ENCODE measurements around the gene ZNF276. TPM values are rescaled to one million over a fixed set of nuclear protein-coding genes. Genes with fewer than 3 reads are reported as not detected.

ZNF276 gene
- total RNA-seq, 1 experiment from 2014 or later = 32.7 TPM

DNA sequence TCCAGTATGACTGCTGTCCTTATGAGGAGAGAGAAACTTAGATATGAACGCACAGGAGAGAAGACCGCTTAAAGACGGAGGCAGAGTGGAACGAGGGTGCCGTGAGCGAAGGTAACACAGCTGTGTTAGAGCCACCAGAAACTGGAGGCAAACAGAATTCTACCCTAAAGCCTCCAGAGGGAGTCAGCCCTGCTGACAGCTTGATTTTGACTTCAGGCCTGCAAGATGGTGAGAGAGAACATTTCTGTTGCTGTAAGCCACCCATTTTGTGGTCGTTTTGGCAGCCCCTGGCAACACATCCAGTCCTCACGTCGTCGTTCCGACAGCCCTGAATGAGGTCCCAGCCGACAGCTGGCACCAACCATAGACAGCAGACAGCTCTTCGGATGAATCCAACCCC lies 17.1 kb upstream of the ZNF276 start:
- intact Hi-C loops (cut with micrococcal nuclease) = loop anchor here (5.0 kb wide), 1 partner anchor 218 kb away; the partner anchor contains the start of gene TUBB3
- H3K4me1 Mint-ChIP-seq (ENCODE audit: insufficient read depth, unreplicated experiment) = no peaks in the 10 kb centered on the region
- TF ChIP-seq CTCF (IDR thresholded peaks at IDR 0.05; ENCODE audit: unreplicated experiment) = no peak
- peaks cover 6% of the 10 kb centered on the region for H3K36me3 Mint-ChIP-seq (ENCODE audit: insufficient read depth, unreplicated experiment)
- ChIA-PET CTCF (interaction anchor here (0.8 to 1.9 kb wide), 2 partner anchors 88 to 89 kb away, joined by 3 to 7 read pairs; no protein-coding TSS in a partner anchor), POLR2A (interaction anchor here (2.4 to 6.1 kb wide), 2 partner anchors 15 to 19 kb away, joined by 10 to 40 read pairs; partner anchors contain the start of gene VPS9D1)
- H3K27me3 Mint-ChIP-seq (ENCODE audit: insufficient read depth, unreplicated experiment) = no peaks in the 10 kb centered on the region
- DNase-seq (ENCODE audit: unreplicated experiment) = no peak
- H3K9me3 Mint-ChIP-seq (ENCODE audit: unreplicated experiment) = no peaks in the 10 kb centered on the region
- BruUV-seq (replicated peaks) = no TSS peak
- no peak overlapping the region for H3K27ac Mint-ChIP-seq (ENCODE audit: low read depth, unreplicated experiment)
- no peak overlapping the region for H3K4me3 Mint-ChIP-seq (ENCODE audit: unreplicated experiment)

GRCh38 chr16:89705006-89705405 lies 16.3 kb upstream of the ZNF276 start:
- Mint-ChIP-seq H3K27ac (ENCODE audit: low read depth, unreplicated experiment) (no peak overlapping the region), H3K4me3 (ENCODE audit: unreplicated experiment) (no peak overlapping the region), H3K4me1 (ENCODE audit: insufficient read depth, unreplicated experiment) (no peaks in the 10 kb centered on the region), H3K36me3 (ENCODE audit: insufficient read depth, unreplicated experiment) (peaks cover 3% of the 10 kb centered on the region), H3K9me3 (ENCODE audit: unreplicated experiment) (no peaks in the 10 kb centered on the region), H3K27me3 (ENCODE audit: insufficient read depth, unreplicated experiment) (no peaks in the 10 kb centered on the region)
- DNase-seq (ENCODE audit: unreplicated experiment) = no peak
- no TSS peak for BruUV-seq (replicated peaks)
- no peak for TF ChIP-seq CTCF (IDR thresholded peaks at IDR 0.05; ENCODE audit: unreplicated experiment)
- CTCF ChIA-PET = interaction anchor here (0.5 to 1.4 kb wide), 5 partner anchors 27 to 156 kb away, joined by 3 to 5 read pairs (median 4); no protein-coding TSS in a partner anchor
- POLR2A ChIA-PET = interaction anchor here (0.9 to 6.1 kb wide), 3 partner anchors 14 to 38 kb away, joined by 3 to 40 read pairs (median 6); partner anchors contain the start of gene VPS9D1
- intact Hi-C loops (cut with micrococcal nuclease) = no loop called here

- no peak overlapping the region for H3K4me3 Mint-ChIP-seq (ENCODE audit: unreplicated experiment)
- ChIA-PET POLR2A (interaction anchor here (0.6 to 6.1 kb wide), 4 partner anchors 8 to 19 kb away, joined by 3 to 40 read pairs (median 4); partner anchors contain the start of gene VPS9D1), CTCF (interaction anchor here (0.8 to 1.5 kb wide), 11 partner anchors 8 to 217 kb away, joined by 3 to 10 read pairs (median 4); partner anchors contain the start of gene TUBB3)
- DNase-seq (ENCODE audit: unreplicated experiment) = no peak
- no peaks in the 10 kb centered on the region for H3K9me3 Mint-ChIP-seq (ENCODE audit: unreplicated experiment)
- no peak for TF ChIP-seq CTCF (IDR thresholded peaks at IDR 0.05; ENCODE audit: unreplicated experiment)
- BruUV-seq (replicated peaks) = no TSS peak
- H3K36me3 Mint-ChIP-seq (ENCODE audit: insufficient read depth, unreplicated experiment) = no peaks in the 10 kb centered on the region
- no peaks in the 10 kb centered on the region for H3K27me3 Mint-ChIP-seq (ENCODE audit: insufficient read depth, unreplicated experiment)
- H3K4me1 Mint-ChIP-seq (ENCODE audit: insufficient read depth, unreplicated experiment) = no peaks in the 10 kb centered on the region
- no peak overlapping the region for H3K27ac Mint-ChIP-seq (ENCODE audit: low read depth, unreplicated experiment)
- intact Hi-C loops (cut with micrococcal nuclease) = no loop called here
These were observed 14.6 kb upstream of the ZNF276 start for GRCh38 chr16:89706518-89707260.

DNA sequence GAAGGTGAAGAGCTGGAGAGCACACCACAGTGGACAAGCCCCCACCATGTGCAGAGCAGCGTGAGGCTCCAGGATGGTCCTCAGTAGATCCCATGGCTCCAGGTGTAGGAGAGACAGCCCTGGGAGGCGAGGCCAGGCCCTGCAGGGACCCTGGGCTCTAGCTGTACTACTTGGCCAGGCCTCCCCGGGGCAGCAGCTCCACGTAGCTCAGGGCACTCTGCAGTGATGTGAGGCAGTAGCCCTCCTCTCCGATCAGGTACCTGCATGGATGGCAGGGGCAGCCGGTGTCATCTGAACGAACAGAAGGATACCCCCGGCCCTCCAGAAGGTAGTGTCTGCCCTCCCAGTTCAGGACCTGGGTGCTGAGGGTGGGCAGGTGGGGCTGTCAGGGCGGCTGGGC lies 13.6 kb upstream of the ZNF276 start:
- no peaks in the 10 kb centered on the region for H3K4me1 Mint-ChIP-seq (ENCODE audit: insufficient read depth, unreplicated experiment)
- no peak for TF ChIP-seq CTCF (IDR thresholded peaks at IDR 0.05; ENCODE audit: unreplicated experiment)
- intact Hi-C loops (cut with micrococcal nuclease) = no loop called here

More for the DNA sequence above, 13.6 kb upstream of the ZNF276 start:
- no peaks in the 10 kb centered on the region for H3K9me3 Mint-ChIP-seq (ENCODE audit: unreplicated experiment)
- no peak for DNase-seq (ENCODE audit: unreplicated experiment)
- no TSS peak for BruUV-seq (replicated peaks)
- H3K4me3 Mint-ChIP-seq (ENCODE audit: unreplicated experiment) = no peak overlapping the region
- ChIA-PET POLR2A (interaction anchor here (0.7 to 6.1 kb wide), 3 partner anchors 11 to 106 kb away, joined by 3 to 40 read pairs (median 3); partner anchors contain the start of gene VPS9D1), CTCF (interaction anchor here (0.7 to 0.9 kb wide), 2 partner anchors 9 to 216 kb away, joined by 3 read pairs; partner anchors contain the start of gene TUBB3)
- H3K36me3 Mint-ChIP-seq (ENCODE audit: insufficient read depth, unreplicated experiment) = no peaks in the 10 kb centered on the region
- no peak overlapping the region for H3K27ac Mint-ChIP-seq (ENCODE audit: low read depth, unreplicated experiment)
- H3K27me3 Mint-ChIP-seq (ENCODE audit: insufficient read depth, unreplicated experiment) = no peaks in the 10 kb centered on the region

Measured in MCF 10A (cell line).